ENCODE measurements around the gene MAP3K20.
"Not testable (repeated sequence)": the region's sequence is repeated elsewhere in the genome, so short reads cannot be mapped to it uniquely, and the experiment has no call there.

MAP3K20 gene

DNA sequence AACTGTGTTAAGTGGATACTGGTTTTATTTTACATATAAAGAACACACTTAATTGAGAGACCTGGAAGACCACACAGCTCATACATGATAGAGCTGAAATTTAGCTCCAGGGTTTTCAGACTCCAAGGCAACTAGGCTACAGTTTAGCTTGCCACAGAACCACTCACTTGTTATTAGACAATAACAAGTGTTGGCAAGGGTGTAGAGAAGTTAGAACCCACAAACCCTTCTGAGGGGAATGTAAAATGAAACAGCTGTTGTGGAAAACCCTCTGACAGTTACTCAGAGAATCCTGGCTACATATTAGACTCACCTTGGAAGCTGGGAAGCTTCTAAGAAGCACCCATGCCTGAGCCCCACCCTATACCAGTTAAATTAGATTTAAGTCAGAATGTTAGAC is 75.3 kb downstream of the MAP3K20 start:
- Mint-ChIP-seq H3K4me3 (no peak overlapping the region), H3K9me3 (peaks cover 2 to 7% of the 10 kb centered on the region in 2 donors), H3K27ac (peak overlapping the region in 1 of 2 donors; percentile 87), H3K4me1 (ENCODE audit: low read depth in 2 of 2) (peaks cover 15 to 32% of the 10 kb centered on the region in 2 donors), H3K36me3 (ENCODE audit: insufficient read depth) (no peaks in the 10 kb centered on the region), H3K27me3 (no peaks in the 10 kb centered on the region)
- DNase-seq (no peak), ATAC-seq (replicated peaks) (no peak)

- no peak for ATAC-seq (replicated peaks)
- H3K27me3 Mint-ChIP-seq: no peaks in the 10 kb centered on the region
- H3K36me3 Mint-ChIP-seq (ENCODE audit: insufficient read depth): no peaks in the 10 kb centered on the region
- peak overlapping the region in 1 of 2 donors; percentile 38 for H3K27ac Mint-ChIP-seq
- H3K9me3 Mint-ChIP-seq: peaks cover 2 to 7% of the 10 kb centered on the region in 2 donors
- no peak overlapping the region for H3K4me3 Mint-ChIP-seq
- DNase-seq: no peak
- peaks cover 15 to 32% of the 10 kb centered on the region in 2 donors for H3K4me1 Mint-ChIP-seq (ENCODE audit: low read depth in 2 of 2)
Observed at GRCh38 chr2:173151671-173152401, 76.2 kb downstream of the MAP3K20 start.

- Mint-ChIP-seq H3K4me1 (ENCODE audit: low read depth in 2 of 2) (peaks cover 15 to 32% of the 10 kb centered on the region in 2 donors), H3K36me3 (ENCODE audit: insufficient read depth) (no peaks in the 10 kb centered on the region), H3K27me3 (no peaks in the 10 kb centered on the region), H3K27ac (no peak overlapping the region), H3K4me3 (no peak overlapping the region), H3K9me3 (peaks cover 2 to 7% of the 10 kb centered on the region in 2 donors)
- DNase-seq (no peak), ATAC-seq (replicated peaks) (no peak)
Observed at GRCh38 chr2:173153301-173153885, 77.7 kb downstream of the MAP3K20 start.

DNA sequence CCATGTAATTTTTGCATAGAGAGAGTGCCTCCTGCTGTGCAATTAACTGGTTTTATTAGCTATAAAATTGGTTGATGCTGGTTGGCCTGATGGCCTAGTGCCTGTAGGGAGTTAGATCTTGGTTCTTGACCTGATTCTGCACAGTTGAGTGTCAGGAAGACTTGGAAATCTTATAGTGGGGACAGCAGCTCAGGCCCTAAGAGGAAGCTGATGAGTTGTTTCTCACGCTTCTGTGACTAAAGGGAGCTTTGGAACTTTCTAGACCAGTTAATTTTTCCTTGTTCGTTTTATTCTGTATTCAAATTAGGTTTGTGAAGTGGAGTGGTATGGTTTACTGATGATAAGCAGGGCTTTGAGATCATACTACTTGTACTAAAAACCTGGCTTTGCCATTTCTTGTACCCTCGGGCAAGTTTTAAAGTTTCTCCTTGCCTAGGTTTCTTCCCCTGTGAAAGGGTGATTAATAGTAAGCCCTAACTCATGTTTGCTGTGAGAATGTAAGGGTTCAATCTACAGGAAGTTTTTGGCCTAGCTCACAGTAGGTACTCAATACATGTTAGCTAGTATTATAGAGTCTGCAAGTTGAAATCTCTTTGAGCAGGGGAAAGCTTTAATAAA is 82.1 kb downstream of the MAP3K20 start:
- Mint-ChIP-seq H3K4me1 (ENCODE audit: low read depth in 2 of 2) (no peaks in the 10 kb centered on the region), H3K4me3 (no peak overlapping the region), H3K27ac (no peak overlapping the region), H3K27me3 (no peaks in the 10 kb centered on the region), H3K36me3 (ENCODE audit: insufficient read depth) (peaks cover 3% of the 10 kb centered on the region), H3K9me3 (no peaks in the 10 kb centered on the region)
- ATAC-seq (replicated peaks) (no peak), DNase-seq (no peak)

GRCh38 chr2:173159791-173160463 is 84.3 kb downstream of the MAP3K20 start:
- no peak for DNase-seq
- no peak overlapping the region for H3K27ac Mint-ChIP-seq
- no peaks in the 10 kb centered on the region for H3K9me3 Mint-ChIP-seq
- no peaks in the 10 kb centered on the region for H3K27me3 Mint-ChIP-seq
- H3K4me1 Mint-ChIP-seq (ENCODE audit: low read depth in 2 of 2): no peaks in the 10 kb centered on the region
- H3K36me3 Mint-ChIP-seq (ENCODE audit: insufficient read depth): peaks cover 3% of the 10 kb centered on the region
- no peak overlapping the region for H3K4me3 Mint-ChIP-seq
- no peak for ATAC-seq (replicated peaks)

DNA sequence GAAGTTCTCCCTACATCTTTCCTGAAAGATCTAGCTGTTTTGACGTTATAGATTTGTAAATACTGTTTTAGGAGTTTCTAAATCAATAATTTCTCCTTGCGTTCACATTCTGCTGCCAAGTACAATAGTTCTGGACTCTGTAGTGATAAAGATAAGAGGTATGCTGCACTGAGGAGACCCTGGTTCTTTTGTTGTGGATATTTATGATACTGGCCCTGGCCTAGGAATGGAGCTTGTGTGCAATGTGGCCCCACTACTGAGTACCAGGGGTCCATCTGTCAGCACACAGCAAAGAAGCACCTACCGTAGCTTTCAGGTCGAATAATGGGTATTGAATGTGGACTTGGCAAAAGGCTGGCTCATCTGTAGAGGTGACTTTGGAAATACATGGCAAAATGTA is 85.0 kb downstream of the MAP3K20 start:
- ATAC-seq (replicated peaks) (no peak), DNase-seq (no peak)
- H3K9me3 Mint-ChIP-seq: no peaks in the 10 kb centered on the region
- no peak overlapping the region for H3K4me3 Mint-ChIP-seq
- H3K4me1 Mint-ChIP-seq (ENCODE audit: low read depth in 2 of 2): no peaks in the 10 kb centered on the region
- H3K27ac Mint-ChIP-seq: peak overlapping the region in 1 of 2 donors; percentile 13
- no peaks in the 10 kb centered on the region for H3K27me3 Mint-ChIP-seq
- peaks cover 3% of the 10 kb centered on the region for H3K36me3 Mint-ChIP-seq (ENCODE audit: insufficient read depth)

DNA sequence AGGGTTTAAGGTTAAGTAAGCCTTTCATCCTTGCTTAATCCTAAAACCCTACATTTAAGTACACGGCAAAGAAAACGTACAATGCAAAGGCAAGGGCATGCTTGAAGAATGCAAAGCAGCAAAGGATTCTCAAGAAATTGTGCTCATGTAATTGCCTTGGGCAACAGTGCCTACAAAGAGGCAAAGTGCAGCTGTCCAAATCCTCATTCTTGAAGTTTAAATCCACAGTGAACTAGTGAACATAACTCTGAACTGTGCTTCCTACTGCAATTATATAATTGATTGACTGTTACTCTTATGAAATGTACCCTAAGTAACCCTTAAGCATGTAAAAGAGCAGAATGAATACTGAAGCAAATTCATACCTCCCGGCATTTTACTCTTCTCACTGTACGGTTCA is 85.4 kb downstream of the MAP3K20 start:
- peaks cover 3% of the 10 kb centered on the region for H3K36me3 Mint-ChIP-seq (ENCODE audit: insufficient read depth)
- no peaks in the 10 kb centered on the region for H3K4me1 Mint-ChIP-seq (ENCODE audit: low read depth in 2 of 2)
- no peak overlapping the region for H3K4me3 Mint-ChIP-seq
- H3K9me3 Mint-ChIP-seq: no peaks in the 10 kb centered on the region
- DNase-seq (no peak), ATAC-seq (replicated peaks) (no peak)
- H3K27me3 Mint-ChIP-seq: no peaks in the 10 kb centered on the region
- peak overlapping the region in 1 of 2 donors; percentile 13 for H3K27ac Mint-ChIP-seq

- no peaks in the 10 kb centered on the region for H3K4me1 Mint-ChIP-seq (ENCODE audit: low read depth in 2 of 2)
- no peak overlapping the region for H3K27ac Mint-ChIP-seq
- peaks cover 3% of the 10 kb centered on the region for H3K36me3 Mint-ChIP-seq (ENCODE audit: insufficient read depth)
- ATAC-seq (replicated peaks) (no peak), DNase-seq (no peak)
- H3K9me3 Mint-ChIP-seq: no peaks in the 10 kb centered on the region
- no peak overlapping the region for H3K4me3 Mint-ChIP-seq
- no peaks in the 10 kb centered on the region for H3K27me3 Mint-ChIP-seq
Observed at GRCh38 chr2:173161507-173161906, 85.9 kb downstream of the MAP3K20 start.

DNA sequence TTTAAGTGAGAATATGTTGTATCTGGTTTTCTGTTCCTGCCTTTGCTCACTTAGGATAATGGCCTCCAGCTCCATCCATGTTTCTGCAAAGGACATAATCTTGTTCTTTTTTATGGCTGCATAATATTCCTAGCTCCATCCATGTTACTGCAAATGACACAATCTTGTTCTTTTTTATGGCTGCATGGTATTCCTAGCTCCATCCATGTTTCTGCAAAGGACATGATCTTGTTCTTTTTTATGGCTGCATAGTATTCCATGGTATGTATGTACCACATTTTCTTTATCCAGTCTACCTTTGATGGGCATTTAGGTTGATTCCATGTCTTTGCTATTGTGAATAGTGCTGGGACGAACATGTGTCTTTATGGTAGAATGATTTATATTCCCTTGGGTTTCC is 87.7 kb downstream of the MAP3K20 start:
- H3K27me3 Mint-ChIP-seq; H3K4me3 Mint-ChIP-seq; ATAC-seq (replicated peaks); H3K4me1 Mint-ChIP-seq (ENCODE audit: low read depth in 2 of 2); H3K9me3 Mint-ChIP-seq; H3K36me3 Mint-ChIP-seq (ENCODE audit: insufficient read depth); DNase-seq; H3K27ac Mint-ChIP-seq: not testable (repeated sequence)

DNA sequence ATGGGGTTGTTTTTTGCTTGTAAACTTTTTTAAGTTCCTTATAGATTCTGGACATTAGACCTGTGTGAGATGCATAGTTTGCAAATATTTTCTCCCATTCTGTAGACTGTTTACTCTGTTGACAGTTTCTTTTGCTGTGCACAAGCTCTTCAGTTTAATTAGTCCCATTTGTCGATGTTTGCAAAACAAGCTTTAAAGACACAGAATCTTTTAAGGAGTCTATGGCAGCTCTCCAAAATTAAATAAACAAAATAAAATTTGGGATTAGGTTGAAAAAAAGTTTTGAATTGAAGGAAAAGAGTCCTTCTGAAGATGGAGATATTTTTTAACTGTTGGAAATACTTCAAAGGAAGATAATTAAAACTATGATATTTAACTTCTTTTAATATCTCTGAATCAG is 88.8 kb downstream of the MAP3K20 start:
- Mint-ChIP-seq H3K4me3 (no peak overlapping the region), H3K9me3 (no peaks in the 10 kb centered on the region), H3K27ac (no peak overlapping the region), H3K4me1 (ENCODE audit: low read depth in 2 of 2) (no peaks in the 10 kb centered on the region), H3K27me3 (no peaks in the 10 kb centered on the region), H3K36me3 (ENCODE audit: insufficient read depth) (peaks cover 3% of the 10 kb centered on the region)
- ATAC-seq (replicated peaks) (no peak), DNase-seq (no peak)

- Mint-ChIP-seq H3K27me3 (no peaks in the 10 kb centered on the region), H3K27ac (no peak overlapping the region), H3K36me3 (ENCODE audit: insufficient read depth) (peaks cover 3% of the 10 kb centered on the region), H3K4me1 (ENCODE audit: low read depth in 2 of 2) (no peaks in the 10 kb centered on the region), H3K9me3 (no peaks in the 10 kb centered on the region), H3K4me3 (no peak overlapping the region)
- ATAC-seq (replicated peaks) (no peak), DNase-seq (no peak)
Observed at GRCh38 chr2:173165443-173166238, 90.0 kb downstream of the MAP3K20 start.

GRCh38 chr2:173171321-173171720 is 95.7 kb downstream of the MAP3K20 start:
- no peaks in the 10 kb centered on the region for H3K36me3 Mint-ChIP-seq (ENCODE audit: insufficient read depth)
- H3K4me3 Mint-ChIP-seq: no peak overlapping the region
- no peaks in the 10 kb centered on the region for H3K27me3 Mint-ChIP-seq
- DNase-seq (no peak), ATAC-seq (replicated peaks) (no peak)
- H3K4me1 Mint-ChIP-seq (ENCODE audit: low read depth in 2 of 2): no peaks in the 10 kb centered on the region
- no peak overlapping the region for H3K27ac Mint-ChIP-seq
- H3K9me3 Mint-ChIP-seq: no peaks in the 10 kb centered on the region

All from effector memory CD8-positive, alpha-beta T cell (primary cell).